ENCODE results near the gene CCNK. TPM values are rescaled to one million over a fixed set of nuclear protein-coding genes. Genes with fewer than 3 reads are reported as not detected.

Gene CCNK
- total and polyA plus RNA-seq, 10 donors, result 11.8 to 58.3 (median 39.8) TPM

- Histone ChIP-seq H3K4me1 (peaks cover 0 to 41% (median 15%) of the 10 kb centered on the region in 6 donors), H3K27me3 (replicated peaks in 1 of 7) (no peaks in the 10 kb centered on the region), H3K4me3 (no peak overlapping the region), H3K9me3 (no peaks in the 10 kb centered on the region), H3K36me3 (peaks cover 0 to 94% (median 29%) of the 10 kb centered on the region in 6 donors), H3K27ac (peak overlapping the region in 6 of 8 donors; percentile 32 to 66 (median 54))
- TF ChIP-seq, protein P1, sequence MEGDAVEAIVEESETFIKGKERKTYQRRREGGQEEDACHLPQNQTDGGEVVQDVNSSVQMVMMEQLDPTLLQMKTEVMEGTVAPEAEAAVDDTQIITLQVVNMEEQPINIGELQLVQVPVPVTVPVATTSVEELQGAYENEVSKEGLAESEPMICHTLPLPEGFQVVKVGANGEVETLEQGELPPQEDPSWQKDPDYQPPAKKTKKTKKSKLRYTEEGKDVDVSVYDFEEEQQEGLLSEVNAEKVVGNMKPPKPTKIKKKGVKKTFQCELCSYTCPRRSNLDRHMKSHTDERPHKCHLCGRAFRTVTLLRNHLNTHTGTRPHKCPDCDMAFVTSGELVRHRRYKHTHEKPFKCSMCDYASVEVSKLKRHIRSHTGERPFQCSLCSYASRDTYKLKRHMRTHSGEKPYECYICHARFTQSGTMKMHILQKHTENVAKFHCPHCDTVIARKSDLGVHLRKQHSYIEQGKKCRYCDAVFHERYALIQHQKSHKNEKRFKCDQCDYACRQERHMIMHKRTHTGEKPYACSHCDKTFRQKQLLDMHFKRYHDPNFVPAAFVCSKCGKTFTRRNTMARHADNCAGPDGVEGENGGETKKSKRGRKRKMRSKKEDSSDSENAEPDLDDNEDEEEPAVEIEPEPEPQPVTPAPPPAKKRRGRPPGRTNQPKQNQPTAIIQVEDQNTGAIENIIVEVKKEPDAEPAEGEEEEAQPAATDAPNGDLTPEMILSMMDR (IDR thresholded peaks at IDR 0.05 in 8 of 11, conservative IDR thresholded peaks at IDR 0.05 in 3 of 11), result no peak
- TF ChIP-seq POLR2AphosphoS5 (IDR thresholded peaks at IDR 0.05) (no peak), POLR2A (IDR thresholded peaks at IDR 0.05) (no peak)
- DNase-seq, result no peak
- intact Hi-C loops (cut with DNase I; ENCODE audit: low total_unique reads), result no loop called here
- WGBS, 5 donors, result 66 to 70% (median 67%) methylated on average over 14 of the region's 14 CpGs
Observed at GRCh38 chr14:99436247-99437180, 44.7 kb upstream of the CCNK start.

- Histone ChIP-seq H3K36me3 (peaks cover 0 to 94% (median 26%) of the 10 kb centered on the region in 6 donors), H3K9me3 (no peaks in the 10 kb centered on the region), H3K27ac (peak overlapping the region in 3 of 8 donors; percentile 44 to 66 (median 52)), H3K27me3 (replicated peaks in 1 of 7) (no peaks in the 10 kb centered on the region), H3K4me1 (peaks cover 0 to 40% (median 15%) of the 10 kb centered on the region in 6 donors), H3K4me3 (no peak overlapping the region)
- no peak for DNase-seq
- intact Hi-C loops (cut with DNase I; ENCODE audit: low total_unique reads), result no loop called here
- TF ChIP-seq POLR2A (IDR thresholded peaks at IDR 0.05) (no peak), POLR2AphosphoS5 (IDR thresholded peaks at IDR 0.05) (no peak)
- TF ChIP-seq, protein P1 (IDR thresholded peaks at IDR 0.05 in 8 of 11, conservative IDR thresholded peaks at IDR 0.05 in 3 of 11), result no peak
- WGBS, 5 donors, result 60 to 92% (median 75%) methylated on average over 3 of the region's 3 CpGs
Observed at GRCh38 chr14:99437706-99438105, 43.5 kb upstream of the CCNK start.

GRCh38 chr14:99440278-99440677 is 40.9 kb upstream of the CCNK start:
- DNase-seq, result no peak
- intact Hi-C loops (cut with DNase I; ENCODE audit: low total_unique reads), result no loop called here
- Histone ChIP-seq H3K36me3 (peaks cover 0 to 97% (median 17%) of the 10 kb centered on the region in 6 donors), H3K4me1 (peaks cover 0 to 40% (median 15%) of the 10 kb centered on the region in 6 donors), H3K4me3 (no peak overlapping the region), H3K9me3 (no peaks in the 10 kb centered on the region), H3K27me3 (replicated peaks in 1 of 7) (no peaks in the 10 kb centered on the region), H3K27ac (no peak overlapping the region)
- TF ChIP-seq, protein P1 (IDR thresholded peaks at IDR 0.05 in 8 of 11, conservative IDR thresholded peaks at IDR 0.05 in 3 of 11), result no peak
- no peak for TF ChIP-seq POLR2A (IDR thresholded peaks at IDR 0.05)
- 90 to 96% (median 92%) methylated on average over 14 of the region's 14 CpGs for WGBS, 5 donors

All from spleen (tissue), 11 donors.